ENCODE measurements around the gene BANK1. TPM values are rescaled to one million over a fixed set of nuclear protein-coding genes. Genes with fewer than 3 reads are reported as not detected.

BANK1 gene
- total RNA-seq, 1 experiment from 2014 or later: 1.1 TPM

DNA sequence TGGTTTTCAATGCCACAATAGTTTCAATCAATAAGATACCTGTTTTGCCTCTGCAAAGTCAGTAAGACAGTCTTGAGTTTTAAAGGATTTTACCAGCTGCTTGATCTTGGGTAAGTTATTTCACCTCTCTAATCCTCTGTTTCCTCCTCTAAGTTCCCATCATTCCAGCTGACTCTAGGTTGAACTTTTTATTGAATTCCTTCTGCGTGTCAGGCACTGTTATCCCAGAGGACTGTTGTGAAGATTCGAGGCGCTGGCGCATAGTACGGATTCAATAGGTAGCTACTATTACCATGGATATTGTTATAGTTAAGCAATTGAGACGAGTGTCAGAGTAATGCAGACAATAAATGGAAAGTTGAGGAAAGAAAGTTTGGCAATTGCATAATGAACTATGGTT, 179.4 kb downstream of the BANK1 start:
- Histone ChIP-seq H4K5ac (ENCODE audit: insufficient read length, low read depth, low read length) (no peak overlapping the region), H3K79me1 (ENCODE audit: insufficient read depth, low read depth, low read length, poor library complexity, severe bottlenecking) (no peaks in the 10 kb centered on the region), H2BK120ac (ENCODE audit: low read depth, low read length, poor library complexity, severe bottlenecking) (no peak overlapping the region), H3K4me2 (ENCODE audit: insufficient read depth, insufficient read length, low read length) (no peak overlapping the region), H3K23me2 (ENCODE audit: insufficient read length, low read depth, low read length, poor library complexity, severe bottlenecking) (no peaks in the 10 kb centered on the region), H3K4me1 (ENCODE audit: insufficient read depth, low read length) (no peaks in the 10 kb centered on the region), H4K20me1 (ENCODE audit: control insufficient read depth, insufficient read depth, insufficient read length) (no peaks in the 10 kb centered on the region), H3K23ac (ENCODE audit: insufficient read length, low read depth, low read length) (no peak overlapping the region), H3T11ph (ENCODE audit: low read length) (no peak overlapping the region), H4K8ac (replicated peaks; ENCODE audit: insufficient read length, low read depth, low read length) (no peak overlapping the region), H2BK12ac (ENCODE audit: insufficient read length, low read depth, low read length) (no peak overlapping the region), H3K14ac (ENCODE audit: insufficient read depth, low read length) (no peak overlapping the region), H2AK5ac (ENCODE audit: insufficient read length, low read length) (no peak overlapping the region), H3K79me2 (ENCODE audit: insufficient read depth, low read length) (no peaks in the 10 kb centered on the region), H3K56ac (ENCODE audit: insufficient read length, low read depth, low read length) (no peak overlapping the region), H3K9ac (ENCODE audit: extremely low read depth, insufficient read length, low read length) (no peak overlapping the region), H3K27ac (ENCODE audit: insufficient read length, low read depth, low read length) (no peak overlapping the region), H3K4ac (ENCODE audit: low read depth, low read length) (no peak overlapping the region), H2BK15ac (ENCODE audit: low read depth, low read length) (no peak overlapping the region), H3K18ac (ENCODE audit: insufficient read length, low read depth, low read length) (no peak overlapping the region), H4K91ac (ENCODE audit: insufficient read length, low read depth, low read length) (no peak overlapping the region), H2AFZ (ENCODE audit: low read length) (no peak overlapping the region), H3K9me3 (ENCODE audit: control insufficient read depth, low read depth, low read length) (no peaks in the 10 kb centered on the region), H2BK20ac (ENCODE audit: low read depth, low read length, poor library complexity, severe bottlenecking) (no peak overlapping the region), H2BK5ac (ENCODE audit: insufficient read length, low read length) (no peak overlapping the region), H3K27me3 (ENCODE audit: insufficient read depth, low read length) (no peaks in the 10 kb centered on the region)
- no peaks in the 10 kb centered on the region for H3K36me3 Mint-ChIP-seq (ENCODE audit: insufficient read depth in 1 of 3, low read depth in 3 of 3)
- no peak overlapping the region for H3K4me3 Mint-ChIP-seq
- TF ChIP-seq, protein P1, sequence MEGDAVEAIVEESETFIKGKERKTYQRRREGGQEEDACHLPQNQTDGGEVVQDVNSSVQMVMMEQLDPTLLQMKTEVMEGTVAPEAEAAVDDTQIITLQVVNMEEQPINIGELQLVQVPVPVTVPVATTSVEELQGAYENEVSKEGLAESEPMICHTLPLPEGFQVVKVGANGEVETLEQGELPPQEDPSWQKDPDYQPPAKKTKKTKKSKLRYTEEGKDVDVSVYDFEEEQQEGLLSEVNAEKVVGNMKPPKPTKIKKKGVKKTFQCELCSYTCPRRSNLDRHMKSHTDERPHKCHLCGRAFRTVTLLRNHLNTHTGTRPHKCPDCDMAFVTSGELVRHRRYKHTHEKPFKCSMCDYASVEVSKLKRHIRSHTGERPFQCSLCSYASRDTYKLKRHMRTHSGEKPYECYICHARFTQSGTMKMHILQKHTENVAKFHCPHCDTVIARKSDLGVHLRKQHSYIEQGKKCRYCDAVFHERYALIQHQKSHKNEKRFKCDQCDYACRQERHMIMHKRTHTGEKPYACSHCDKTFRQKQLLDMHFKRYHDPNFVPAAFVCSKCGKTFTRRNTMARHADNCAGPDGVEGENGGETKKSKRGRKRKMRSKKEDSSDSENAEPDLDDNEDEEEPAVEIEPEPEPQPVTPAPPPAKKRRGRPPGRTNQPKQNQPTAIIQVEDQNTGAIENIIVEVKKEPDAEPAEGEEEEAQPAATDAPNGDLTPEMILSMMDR (conservative IDR thresholded peaks at IDR 0.05): no peak
- no CpG with 5 or more reads among the region's 6 CpGs for WGBS (ENCODE audit: extremely low coverage, insufficient read length, low lambda C conversion rate)
- no peaks in the 10 kb centered on the region for H3K27me3 Mint-ChIP-seq (ENCODE audit: low read depth)
- DNase-seq: no peak
- no peak overlapping the region for H3K27ac Mint-ChIP-seq
- H3K9me3 Mint-ChIP-seq: no peaks in the 10 kb centered on the region
- peaks cover 8 to 10% of the 10 kb centered on the region in 2 experiments; a peak in 3 of 4 replicates for H3K4me1 Mint-ChIP-seq

Measured in H9 (cell line).